ENCODE results near the gene HIC1.

The HIC1 gene

GRCh38 chr17:2105663-2106062, 50.8 kb downstream of the HIC1 start:
- no peak for DNase-seq
- WGBS (ENCODE audit: extremely low coverage, insufficient coverage, insufficient read length), result no CpG with 5 or more reads among the region's 1 CpG
- Histone ChIP-seq H3K4me1 (ENCODE audit: control insufficient read depth in 1 of 2, insufficient read depth in 2 of 2, low read length in 2 of 2) (peaks cover 2 to 5% of the 10 kb centered on the region in 2 experiments), H3K4ac (ENCODE audit: low read depth, low read length) (no peak overlapping the region), H3K79me1 (ENCODE audit: low read length) (no peaks in the 10 kb centered on the region), H4K12ac (ENCODE audit: low read depth, low read length) (no peak overlapping the region), H3K4me2 (ENCODE audit: low read length) (no peak overlapping the region), H3K4me3 (ENCODE audit: low read depth, low read length) (no peak overlapping the region), H3K9ac (ENCODE audit: low read length) (no peak overlapping the region), H3K9me3 (ENCODE audit: insufficient read depth, low read depth, low read length) (no peaks in the 10 kb centered on the region), H3K36me3 (ENCODE audit: control insufficient read depth in 1 of 2, insufficient read depth in 2 of 2, low read length in 2 of 2) (peaks cover 0 to 2% of the 10 kb centered on the region in 2 experiments), H2AK5ac (ENCODE audit: low read length) (no peak overlapping the region), H2AFZ (ENCODE audit: insufficient read depth, low read length, poor library complexity) (no peak overlapping the region), H2BK120ac (ENCODE audit: insufficient read depth, low read length, poor library complexity) (no peak overlapping the region), H3K14ac (ENCODE audit: low read length) (no peak overlapping the region), H3K27ac (ENCODE audit: low read depth, low read length) (no peak overlapping the region), H3K79me2 (ENCODE audit: control insufficient read depth, insufficient read depth, low read length, poor library complexity) (no peaks in the 10 kb centered on the region), H3K27me3 (ENCODE audit: insufficient read depth, low read length) (no peaks in the 10 kb centered on the region), H4K91ac (ENCODE audit: low read depth, low read length) (no peak overlapping the region), H3K23ac (ENCODE audit: low read length) (no peak overlapping the region), H4K8ac (ENCODE audit: low read depth, low read length) (no peak overlapping the region), H2BK5ac (ENCODE audit: low read depth, low read length, poor library complexity) (no peak overlapping the region), H3K18ac (ENCODE audit: low read length) (no peak overlapping the region), H2BK12ac (ENCODE audit: low read length) (no peak overlapping the region)

GRCh38 chr17:2106308-2106955, 51.5 kb downstream of the HIC1 start:
- WGBS (ENCODE audit: extremely low coverage, insufficient coverage, insufficient read length), result no CpG with 5 or more reads among the region's 11 CpGs
- H3K9ac ChIP-seq (ENCODE audit: low read length), result no peak overlapping the region
- no peak overlapping the region for H3K4me2 ChIP-seq (ENCODE audit: low read length)
- H2BK12ac ChIP-seq (ENCODE audit: low read length), result no peak overlapping the region
- H4K8ac ChIP-seq (ENCODE audit: low read depth, low read length), result no peak overlapping the region
- H4K12ac ChIP-seq (ENCODE audit: low read depth, low read length), result no peak overlapping the region
- H3K4ac ChIP-seq (ENCODE audit: low read depth, low read length), result no peak overlapping the region
- no peak overlapping the region for H3K4me3 ChIP-seq (ENCODE audit: low read depth, low read length)
- H3K18ac ChIP-seq (ENCODE audit: low read length), result no peak overlapping the region
- no peak overlapping the region for H4K91ac ChIP-seq (ENCODE audit: low read depth, low read length)
- H2BK120ac ChIP-seq (ENCODE audit: insufficient read depth, low read length, poor library complexity), result no peak overlapping the region
- no peaks in the 10 kb centered on the region for H3K79me1 ChIP-seq (ENCODE audit: low read length)
- no peak overlapping the region for H3K27ac ChIP-seq (ENCODE audit: low read depth, low read length)
- H3K4me1 ChIP-seq (ENCODE audit: control insufficient read depth in 1 of 2, insufficient read depth in 2 of 2, low read length in 2 of 2), result peaks cover 5 to 7% of the 10 kb centered on the region in 2 experiments
- no peaks in the 10 kb centered on the region for H3K27me3 ChIP-seq (ENCODE audit: insufficient read depth, low read length)
- H3K23ac ChIP-seq (ENCODE audit: low read length), result no peak overlapping the region
- no peak overlapping the region for H2AK5ac ChIP-seq (ENCODE audit: low read length)
- H2BK5ac ChIP-seq (ENCODE audit: low read depth, low read length, poor library complexity), result no peak overlapping the region
- H3K36me3 ChIP-seq (ENCODE audit: control insufficient read depth in 1 of 2, insufficient read depth in 2 of 2, low read length in 2 of 2), result peaks cover 0 to 2% of the 10 kb centered on the region in 2 experiments
- no peak overlapping the region for H3K14ac ChIP-seq (ENCODE audit: low read length)
- no peaks in the 10 kb centered on the region for H3K9me3 ChIP-seq (ENCODE audit: insufficient read depth, low read depth, low read length)
- DNase-seq, result no peak
- H3K79me2 ChIP-seq (ENCODE audit: control insufficient read depth, insufficient read depth, low read length, poor library complexity), result no peaks in the 10 kb centered on the region
- no peak overlapping the region for H2AFZ ChIP-seq (ENCODE audit: insufficient read depth, low read length, poor library complexity)

GRCh38 chr17:2107050-2107449, 52.1 kb downstream of the HIC1 start:
- DNase-seq, result no peak
- H3K18ac ChIP-seq (ENCODE audit: low read length), result no peak overlapping the region
- no peak overlapping the region for H4K8ac ChIP-seq (ENCODE audit: low read depth, low read length)
- no peaks in the 10 kb centered on the region for H3K27me3 ChIP-seq (ENCODE audit: insufficient read depth, low read length)
- no peaks in the 10 kb centered on the region for H3K36me3 ChIP-seq (ENCODE audit: control insufficient read depth in 1 of 2, insufficient read depth in 2 of 2, low read length in 2 of 2)
- H2AK5ac ChIP-seq (ENCODE audit: low read length), result no peak overlapping the region
- no peak overlapping the region for H3K23ac ChIP-seq (ENCODE audit: low read length)
- H2BK12ac ChIP-seq (ENCODE audit: low read length), result no peak overlapping the region
- H3K79me2 ChIP-seq (ENCODE audit: control insufficient read depth, insufficient read depth, low read length, poor library complexity), result no peaks in the 10 kb centered on the region
- no peak overlapping the region for H4K12ac ChIP-seq (ENCODE audit: low read depth, low read length)
- H3K27ac ChIP-seq (ENCODE audit: low read depth, low read length), result no peak overlapping the region
- H3K14ac ChIP-seq (ENCODE audit: low read length), result no peak overlapping the region
- H3K4me1 ChIP-seq (ENCODE audit: control insufficient read depth in 1 of 2, insufficient read depth in 2 of 2, low read length in 2 of 2), result peaks cover 7 to 8% of the 10 kb centered on the region in 2 experiments
- no peak overlapping the region for H2BK5ac ChIP-seq (ENCODE audit: low read depth, low read length, poor library complexity)
- H2AFZ ChIP-seq (ENCODE audit: insufficient read depth, low read length, poor library complexity), result no peak overlapping the region
- no peak overlapping the region for H3K4me3 ChIP-seq (ENCODE audit: low read depth, low read length)
- WGBS (ENCODE audit: extremely low coverage, insufficient coverage, insufficient read length), result no CpG with 5 or more reads among the region's 2 CpGs
- no peak overlapping the region for H4K91ac ChIP-seq (ENCODE audit: low read depth, low read length)
- H3K4ac ChIP-seq (ENCODE audit: low read depth, low read length), result no peak overlapping the region
- no peaks in the 10 kb centered on the region for H3K9me3 ChIP-seq (ENCODE audit: insufficient read depth, low read depth, low read length)
- no peaks in the 10 kb centered on the region for H3K79me1 ChIP-seq (ENCODE audit: low read length)
- peak overlapping the region; percentile 7 for H3K9ac ChIP-seq (ENCODE audit: low read length)
- no peak overlapping the region for H3K4me2 ChIP-seq (ENCODE audit: low read length)
- H2BK120ac ChIP-seq (ENCODE audit: insufficient read depth, low read length, poor library complexity), result no peak overlapping the region

- H3K27ac ChIP-seq (ENCODE audit: low read depth, low read length), result no peak overlapping the region
- no peaks in the 10 kb centered on the region for H3K27me3 ChIP-seq (ENCODE audit: insufficient read depth, low read length)
- WGBS (ENCODE audit: extremely low coverage, insufficient coverage, insufficient read length), result no CpG with 5 or more reads among the region's 3 CpGs
- no peak overlapping the region for H3K4me2 ChIP-seq (ENCODE audit: low read length)
- H3K23ac ChIP-seq (ENCODE audit: low read length), result no peak overlapping the region
- H3K79me2 ChIP-seq (ENCODE audit: control insufficient read depth, insufficient read depth, low read length, poor library complexity), result no peaks in the 10 kb centered on the region
- H3K4ac ChIP-seq (ENCODE audit: low read depth, low read length), result no peak overlapping the region
- H2AFZ ChIP-seq (ENCODE audit: insufficient read depth, low read length, poor library complexity), result no peak overlapping the region
- H3K4me3 ChIP-seq (ENCODE audit: low read depth, low read length), result no peak overlapping the region
- H3K36me3 ChIP-seq (ENCODE audit: control insufficient read depth in 1 of 2, insufficient read depth in 2 of 2, low read length in 2 of 2), result no peaks in the 10 kb centered on the region
- H2BK5ac ChIP-seq (ENCODE audit: low read depth, low read length, poor library complexity), result no peak overlapping the region
- no peak overlapping the region for H4K91ac ChIP-seq (ENCODE audit: low read depth, low read length)
- no peak overlapping the region for H4K12ac ChIP-seq (ENCODE audit: low read depth, low read length)
- no peak overlapping the region for H3K14ac ChIP-seq (ENCODE audit: low read length)
- peaks cover 7 to 8% of the 10 kb centered on the region in 2 experiments for H3K4me1 ChIP-seq (ENCODE audit: control insufficient read depth in 1 of 2, insufficient read depth in 2 of 2, low read length in 2 of 2)
- DNase-seq, result no peak
- no peak overlapping the region for H2AK5ac ChIP-seq (ENCODE audit: low read length)
- no peak overlapping the region for H2BK120ac ChIP-seq (ENCODE audit: insufficient read depth, low read length, poor library complexity)
- H4K8ac ChIP-seq (ENCODE audit: low read depth, low read length), result no peak overlapping the region
- no peaks in the 10 kb centered on the region for H3K9me3 ChIP-seq (ENCODE audit: insufficient read depth, low read depth, low read length)
- no peak overlapping the region for H2BK12ac ChIP-seq (ENCODE audit: low read length)
- no peaks in the 10 kb centered on the region for H3K79me1 ChIP-seq (ENCODE audit: low read length)
- no peak overlapping the region for H3K18ac ChIP-seq (ENCODE audit: low read length)
- no peak overlapping the region for H3K9ac ChIP-seq (ENCODE audit: low read length)
These were observed 52.6 kb downstream of the HIC1 start for GRCh38 chr17:2107506-2107905.

All from trophoblast cell (in vitro differentiated cells and primary cell).